SKM-1 treated with dmso at 0.1 percent for 144 hours (cell line): Measurements from ENCODE around the gene ZNF277.

Source experiments
- DNase-seq: peaks from one replicate; lab custom pipeline; 2025; ENCODE audit not compliant: unreplicated experiment; lab: John Stamatoyannopoulos, UW

The ZNF277 gene, protein sequence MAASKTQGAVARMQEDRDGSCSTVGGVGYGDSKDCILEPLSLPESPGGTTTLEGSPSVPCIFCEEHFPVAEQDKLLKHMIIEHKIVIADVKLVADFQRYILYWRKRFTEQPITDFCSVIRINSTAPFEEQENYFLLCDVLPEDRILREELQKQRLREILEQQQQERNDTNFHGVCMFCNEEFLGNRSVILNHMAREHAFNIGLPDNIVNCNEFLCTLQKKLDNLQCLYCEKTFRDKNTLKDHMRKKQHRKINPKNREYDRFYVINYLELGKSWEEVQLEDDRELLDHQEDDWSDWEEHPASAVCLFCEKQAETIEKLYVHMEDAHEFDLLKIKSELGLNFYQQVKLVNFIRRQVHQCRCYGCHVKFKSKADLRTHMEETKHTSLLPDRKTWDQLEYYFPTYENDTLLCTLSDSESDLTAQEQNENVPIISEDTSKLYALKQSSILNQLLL

DNA sequence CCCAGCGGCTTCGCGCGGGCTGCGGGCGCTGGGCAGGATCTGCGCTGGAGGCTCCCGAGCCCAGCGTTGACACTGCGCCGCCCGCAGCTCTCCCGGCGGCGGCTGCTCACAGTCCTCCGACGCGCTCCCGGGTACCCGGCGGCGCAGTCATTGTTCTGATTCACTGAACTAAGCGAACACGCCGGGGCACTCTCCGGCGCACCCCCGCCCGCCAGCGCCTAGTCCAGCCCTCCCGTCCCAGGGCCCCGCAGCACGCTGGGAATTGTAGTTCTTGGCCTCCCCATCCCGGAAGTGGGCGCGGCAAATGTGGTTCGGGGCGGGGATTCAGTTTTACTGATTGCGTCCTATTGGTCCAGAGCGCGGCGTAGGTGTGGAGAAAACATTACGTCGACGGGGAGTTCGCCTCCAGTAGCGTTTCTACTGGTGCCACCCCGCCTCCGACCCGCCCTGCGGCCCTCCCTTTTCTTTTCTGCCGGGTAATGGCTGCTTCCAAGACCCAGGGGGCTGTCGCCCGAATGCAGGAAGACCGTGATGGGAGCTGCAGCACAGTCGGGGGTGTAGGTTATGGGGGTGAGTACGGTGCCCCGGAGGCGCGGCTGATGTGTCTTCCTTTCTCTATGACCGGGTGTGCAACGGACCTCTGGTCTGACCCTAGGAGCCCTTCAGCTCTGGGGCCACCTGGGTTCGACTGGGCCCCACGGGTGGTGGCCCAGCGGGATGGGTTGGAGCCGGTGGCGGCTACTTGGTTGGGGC is at the start of gene ZNF277, which contains the start of gene DOCK4:
Gene ZNF277, plus strand, starts transcription at position 458 of the 753 bp plus-strand sequence. Its CDS starts 22 bp downstream, at position 480.
Gene DOCK4, minus strand, starts transcription at position 162 of the 753 bp plus-strand sequence. CDS start 261 bp downstream, outside the sequence.
- peak; percentile 97 for DNase-seq

DNA sequence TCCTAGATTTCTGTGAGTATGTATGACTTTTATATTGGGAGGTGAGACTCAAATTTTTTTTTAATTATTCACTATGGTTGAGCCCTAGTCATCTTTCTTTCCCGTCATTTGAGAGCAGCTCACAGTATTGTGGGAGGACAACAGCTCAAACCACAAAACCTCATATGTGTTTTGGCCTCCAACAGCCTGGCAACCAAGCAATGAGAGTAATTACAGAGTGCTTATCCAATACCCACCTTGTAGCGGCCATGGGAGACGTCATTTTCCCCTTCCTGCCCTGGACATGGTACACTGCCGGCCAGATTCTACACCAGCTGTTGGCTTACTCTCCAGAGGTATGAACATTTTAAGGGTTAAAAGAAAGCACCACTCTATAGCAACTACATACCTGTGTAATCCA is 49.4 kb upstream of the ZNF277 start:
- DNase-seq, result no peak

DNA sequence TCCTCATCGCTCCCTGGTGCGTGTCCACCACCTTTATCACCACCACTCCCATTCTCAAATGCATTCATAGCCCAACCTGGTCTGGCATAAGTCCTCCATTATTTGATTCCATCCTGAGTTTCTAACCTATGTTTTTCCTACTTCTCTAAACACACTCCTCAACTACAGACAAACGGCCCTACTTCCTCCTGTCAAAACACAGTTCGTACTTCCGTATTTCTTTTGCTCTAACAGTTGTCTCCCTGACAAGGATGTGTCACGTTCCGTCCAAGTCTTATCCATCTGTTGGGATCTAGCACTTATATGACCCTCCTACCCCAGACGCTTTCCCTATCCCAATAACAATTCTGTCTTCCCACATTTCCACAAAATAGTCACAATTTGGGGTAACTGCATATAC is 47.1 kb upstream of the ZNF277 start:
- DNase-seq, result peak; percentile 81

- no peak for DNase-seq
Observed at GRCh38 chr7:112160130-112160770, 46.2 kb upstream of the ZNF277 start.

GRCh38 chr7:112160771-112161150 is 45.7 kb upstream of the ZNF277 start:
- DNase-seq, result no peak

- DNase-seq, result no peak
Observed at GRCh38 chr7:112161253-112162141, 45.0 kb upstream of the ZNF277 start.

- no peak for DNase-seq
Observed at GRCh38 chr7:112162142-112162766, 44.2 kb upstream of the ZNF277 start.

- DNase-seq, result no peak
Observed at GRCh38 chr7:112162784-112163506, 43.5 kb upstream of the ZNF277 start.

DNA sequence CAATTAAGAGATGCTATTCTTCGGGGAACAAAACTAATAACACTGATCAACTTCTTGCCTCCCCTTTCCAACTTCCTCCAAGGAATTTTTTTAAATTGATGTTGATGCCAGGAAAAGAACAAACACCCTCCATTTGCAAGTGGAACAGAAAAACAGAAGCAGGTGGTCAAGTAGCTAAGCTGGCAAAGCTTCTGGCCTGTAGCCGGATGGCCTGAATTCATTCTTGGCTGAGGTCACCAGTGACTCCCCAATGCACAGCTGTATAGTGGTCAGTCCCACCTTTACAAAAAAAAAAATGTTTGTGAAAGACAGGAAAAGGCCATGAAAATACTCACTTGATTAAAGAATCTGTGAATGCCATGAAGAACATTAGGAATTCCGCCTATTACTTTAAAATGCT is 39.3 kb upstream of the ZNF277 start:
- no peak for DNase-seq

DNA sequence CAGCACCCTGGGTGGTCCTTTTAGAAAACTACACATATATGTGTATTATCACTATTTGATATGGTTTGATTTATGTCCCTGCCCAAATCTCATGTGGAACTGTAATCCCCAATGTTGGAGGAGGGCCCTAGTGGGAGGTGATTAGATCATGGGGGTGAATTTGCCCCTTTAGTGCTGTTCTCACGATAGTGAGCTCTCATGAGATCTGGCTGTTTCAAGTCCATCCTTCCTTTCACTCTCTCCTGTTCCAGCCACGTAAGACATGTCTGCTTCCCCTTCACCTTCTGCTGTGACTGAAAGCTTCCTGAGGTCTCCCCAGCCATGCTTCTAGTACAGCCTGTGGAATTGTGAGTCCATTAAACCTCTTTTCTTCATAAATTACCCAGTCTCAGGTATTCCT is 37.6 kb upstream of the ZNF277 start:
- DNase-seq, result no peak

- DNase-seq, result no peak
Observed at GRCh38 chr7:112171673-112172072, 34.8 kb upstream of the ZNF277 start.

GRCh38 chr7:112172870-112173567 is 33.5 kb upstream of the ZNF277 start:
- DNase-seq, result no peak

- DNase-seq, result no peak
Observed at GRCh38 chr7:112173568-112173905, 33.0 kb upstream of the ZNF277 start.

DNA sequence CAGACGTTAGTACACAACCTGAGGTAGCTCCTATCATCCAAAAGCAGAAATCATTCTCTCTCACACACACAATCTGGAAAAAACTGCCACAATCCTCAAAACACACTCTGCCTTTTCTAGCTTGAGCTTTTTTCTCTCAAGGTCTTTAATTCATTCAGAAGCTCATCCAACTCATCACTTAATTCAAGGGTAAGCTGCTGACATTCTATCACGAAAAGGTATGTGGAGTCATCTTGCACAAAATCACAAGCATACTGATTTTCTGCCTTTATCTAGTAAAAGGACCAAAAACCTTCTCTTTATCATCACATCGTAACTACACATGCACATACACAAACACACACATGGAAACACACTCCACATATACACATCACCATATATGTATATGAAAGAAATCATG is 32.3 kb upstream of the ZNF277 start:
- DNase-seq, result no peak

- DNase-seq, result no peak
Observed at GRCh38 chr7:112176241-112176640, 30.3 kb upstream of the ZNF277 start.

DNA sequence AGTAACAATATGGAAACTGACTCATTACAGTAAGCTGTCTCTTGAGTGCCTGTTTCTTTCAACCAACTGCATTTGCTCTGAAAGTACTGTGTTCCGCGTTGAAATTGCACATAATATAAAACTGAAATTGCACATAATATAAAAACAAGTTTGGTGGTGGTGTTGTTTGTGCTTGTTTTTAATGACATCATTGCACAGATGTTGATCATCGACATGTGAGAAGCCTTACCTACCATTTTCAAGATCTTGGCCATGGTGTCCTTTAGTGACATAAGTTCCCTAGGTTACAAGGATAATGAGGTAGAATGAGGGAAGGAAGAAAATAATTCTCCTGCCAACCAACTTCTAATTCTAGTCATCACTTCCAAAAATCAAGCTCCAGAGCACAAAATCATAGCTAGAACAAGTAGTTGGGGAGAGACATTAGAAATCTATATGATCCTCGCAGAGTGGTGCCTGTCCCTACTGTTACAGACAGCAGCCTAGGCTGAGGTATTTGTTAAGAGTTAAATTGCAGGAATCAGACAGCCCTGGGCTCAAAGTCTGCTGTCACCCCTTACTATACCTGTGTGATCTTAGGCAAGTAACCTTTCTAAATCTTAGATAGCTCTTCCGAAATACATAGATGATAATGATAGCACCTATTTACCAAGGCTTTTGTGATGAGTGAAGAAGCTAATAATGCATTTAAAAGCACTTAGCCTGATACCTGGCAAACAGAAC is 29.6 kb upstream of the ZNF277 start:
- no peak for DNase-seq

DNA sequence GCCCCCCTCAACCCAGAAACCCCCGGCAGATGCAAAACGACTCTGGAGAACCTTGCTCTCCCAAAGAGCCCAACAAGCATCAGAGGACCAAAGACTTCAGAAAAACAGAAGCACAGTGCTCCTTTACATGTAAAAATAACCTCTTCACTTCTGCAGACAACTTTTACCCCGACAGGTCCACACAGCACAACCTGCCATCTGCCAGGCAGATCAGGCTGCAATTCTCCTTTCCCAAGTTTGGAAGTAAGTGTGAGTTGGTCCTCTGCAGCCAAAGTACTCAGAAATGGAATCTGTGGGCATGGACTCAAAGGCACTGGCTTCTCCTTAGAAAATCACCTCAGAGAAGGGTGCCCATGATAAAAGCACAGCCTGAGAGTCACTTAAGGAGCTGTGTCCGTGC is 26.3 kb upstream of the ZNF277 start:
- DNase-seq, result no peak

GRCh38 chr7:112182749-112183148 is 23.7 kb upstream of the ZNF277 start:
- no peak for DNase-seq
